GM15510 (cell line): ENCODE data around the gene TRAF7.

Experiments used
- POLR2A ChIP-seq: IDR thresholded peaks from 3 replicates; pipeline ENCODE4 v1.6.1; 2011; ENCODE audit warnings: borderline replicate concordance; ENCODE audit not compliant: insufficient read length; ENCODE audit errors: extremely low read depth

TRAF7 gene

GRCh38 chr16:2200313-2200712, 44.7 kb downstream of the TRAF7 start:
- TF ChIP-seq POLR2A: no peak

- TF ChIP-seq POLR2A: no peak
These were observed 49.0 kb downstream of the TRAF7 start for GRCh38 chr16:2204416-2205103.

GRCh38 chr16:2205104-2205966, 49.8 kb downstream of the TRAF7 start, which contains the start of gene MLST8:
Gene MLST8, plus strand, starts transcription at chr16:2205454. Its CDS starts 632 bp downstream, at chr16:2206086.
- peak; percentile 95 for TF ChIP-seq POLR2A

- TF ChIP-seq POLR2A: no peak
These were observed 50.4 kb downstream of the TRAF7 start for GRCh38 chr16:2205967-2206313.

GRCh38 chr16:2206420-2206779, 50.8 kb downstream of the TRAF7 start:
- TF ChIP-seq POLR2A: no peak

GRCh38 chr16:2206780-2207433, 51.3 kb downstream of the TRAF7 start:
- TF ChIP-seq POLR2A: no peak

- no peak for TF ChIP-seq POLR2A
These were observed 52.3 kb downstream of the TRAF7 start for GRCh38 chr16:2207872-2208271.

- no peak for TF ChIP-seq POLR2A
These were observed 52.7 kb downstream of the TRAF7 start for GRCh38 chr16:2208308-2208707.

- no peak for TF ChIP-seq POLR2A
These were observed 53.2 kb downstream of the TRAF7 start for GRCh38 chr16:2208772-2209171.

GRCh38 chr16:2209258-2210008, 53.9 kb downstream of the TRAF7 start:
- TF ChIP-seq POLR2A: no peak

- TF ChIP-seq POLR2A: no peak
These were observed 54.4 kb downstream of the TRAF7 start for GRCh38 chr16:2210009-2210332.

GRCh38 chr16:2210386-2211365, 55.1 kb downstream of the TRAF7 start, which contains the start of gene BRICD5:
Gene BRICD5, minus strand, starts transcription at chr16:2210863. Its CDS starts 30 bp downstream, at chr16:2210833.
- no peak for TF ChIP-seq POLR2A

- TF ChIP-seq POLR2A: no peak
These were observed 56.4 kb downstream of the TRAF7 start for GRCh38 chr16:2211923-2212347.

GRCh38 chr16:2212362-2213324, 57.1 kb downstream of the TRAF7 start:
- TF ChIP-seq POLR2A: no peak
